GM19467 (cell line): ENCODE data around the gene ZNF48.
A peak's percentile ranks its signal among the peaks of the same experiment; 100 is the strongest.

Source experiments
- ATAC-seq: cut with Tn5 transposase; IDR thresholded peaks from one replicate; pipeline ENCODE4 v1.9.1; 2021; ENCODE audit warnings: mild to moderate bottlenecking, moderate library complexity; ENCODE audit not compliant: unreplicated experiment

Gene ZNF48

GRCh38 chr16:30401768-30402425, 6.7 kb downstream of the ZNF48 start:
- no peak for ATAC-seq

DNA sequence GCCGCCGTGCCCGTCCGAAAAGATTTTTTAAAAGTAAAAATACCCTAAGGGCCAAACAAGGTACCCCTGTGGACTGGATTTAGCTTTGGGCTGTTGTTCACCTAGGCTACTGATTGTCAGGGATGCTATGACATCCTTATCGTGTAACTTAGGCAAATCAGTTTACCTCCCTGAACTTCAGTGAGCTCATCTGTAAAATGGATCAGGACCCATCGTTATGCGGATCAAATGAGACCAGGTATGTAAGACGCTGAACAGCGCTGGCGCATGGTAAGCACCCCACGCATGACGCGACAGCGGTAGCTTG, 11.5 kb downstream of the ZNF48 start:
- no peak for ATAC-seq

GRCh38 chr16:30407102-30407803, 12.0 kb downstream of the ZNF48 start, which contains the start of gene ZNF771:
TSS of gene ZNF771 (plus strand) at chr16:30407606. CDS start at chr16:30408054, 448 bp downstream.
- ATAC-seq = peak; percentile 57

DNA sequence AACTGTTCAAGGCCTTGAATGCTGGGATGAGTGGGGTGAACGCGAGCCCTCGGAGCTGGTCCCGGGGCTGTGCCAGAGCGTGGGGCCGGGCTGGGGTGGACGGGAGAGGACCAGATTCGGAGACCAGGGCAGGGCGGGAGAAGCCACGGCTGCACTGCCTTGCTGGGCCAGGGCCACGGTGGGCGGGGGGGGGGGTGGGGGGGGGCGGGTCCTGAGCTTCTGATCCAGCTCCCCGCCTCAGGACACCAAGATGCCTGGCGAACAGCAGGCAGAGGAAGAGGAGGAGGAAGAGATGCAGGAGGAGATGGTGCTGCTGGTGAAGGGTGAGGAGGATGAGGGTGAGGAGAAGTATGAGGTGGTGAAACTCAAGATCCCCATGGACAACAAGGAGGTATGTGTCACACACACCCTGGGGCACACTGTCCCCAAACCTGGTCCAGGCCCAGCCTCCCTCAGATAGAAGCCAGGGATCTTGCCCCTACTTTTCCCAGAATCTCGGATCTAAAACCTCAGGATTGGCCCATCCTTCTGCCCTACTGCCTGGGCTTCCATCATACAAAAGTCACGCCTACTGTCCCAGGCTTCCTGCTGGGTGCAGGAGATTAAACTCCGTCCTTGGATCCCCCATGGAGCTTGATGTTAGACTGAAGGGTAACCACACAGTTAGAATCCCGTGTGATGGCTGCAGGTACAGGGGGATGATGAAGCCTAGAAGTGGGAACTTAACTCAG, 12.7 kb downstream of the ZNF48 start:
- no peak for ATAC-seq

DNA sequence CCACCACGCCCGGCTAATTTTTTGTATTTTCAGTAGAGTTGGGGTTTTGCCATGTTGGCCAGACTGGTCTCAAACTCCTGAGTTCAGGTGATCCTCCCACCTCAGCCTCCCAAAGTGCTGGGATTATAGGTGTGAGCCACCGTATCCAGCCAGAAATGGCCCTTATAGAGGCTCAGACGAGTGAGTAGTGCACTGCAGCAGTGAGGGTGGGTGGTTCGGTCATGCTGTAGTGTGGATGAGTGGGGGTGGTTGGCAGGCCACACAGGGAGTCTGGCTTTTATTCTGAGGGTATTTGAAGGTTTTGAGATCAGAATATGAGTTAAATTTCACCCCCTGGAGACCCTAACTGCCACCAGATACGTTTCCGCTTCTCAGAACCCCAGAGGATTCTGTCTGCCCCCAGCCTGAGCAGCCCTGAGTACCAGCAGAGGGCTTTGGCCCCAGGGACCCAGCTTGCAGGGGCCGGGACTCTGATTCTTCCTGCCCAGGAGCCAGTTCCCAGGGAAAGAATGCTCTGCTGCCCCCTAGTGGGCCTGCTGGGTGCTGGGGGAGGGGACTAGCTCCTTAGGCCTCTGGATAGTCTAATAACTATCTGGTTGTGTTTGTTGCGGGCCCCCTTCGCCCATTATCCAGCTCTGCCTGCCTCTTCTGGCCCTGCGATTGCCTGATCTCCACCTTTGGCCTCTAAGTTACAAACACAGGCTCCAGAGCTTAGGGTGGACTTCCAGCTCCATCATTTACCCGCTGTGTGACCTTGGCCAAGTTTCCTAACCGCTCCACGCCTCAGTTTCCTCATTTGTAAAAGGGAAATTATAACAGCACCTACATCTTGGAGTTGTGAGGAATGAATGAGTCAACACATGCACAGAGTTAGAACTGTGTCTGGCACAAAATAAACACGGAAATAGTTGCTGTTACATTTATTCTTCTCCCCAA, 14.2 kb downstream of the ZNF48 start:
- peak; percentile 39 for ATAC-seq

- no peak for ATAC-seq
These were observed 18.0 kb downstream of the ZNF48 start for GRCh38 chr16:30413112-30413806.

DNA sequence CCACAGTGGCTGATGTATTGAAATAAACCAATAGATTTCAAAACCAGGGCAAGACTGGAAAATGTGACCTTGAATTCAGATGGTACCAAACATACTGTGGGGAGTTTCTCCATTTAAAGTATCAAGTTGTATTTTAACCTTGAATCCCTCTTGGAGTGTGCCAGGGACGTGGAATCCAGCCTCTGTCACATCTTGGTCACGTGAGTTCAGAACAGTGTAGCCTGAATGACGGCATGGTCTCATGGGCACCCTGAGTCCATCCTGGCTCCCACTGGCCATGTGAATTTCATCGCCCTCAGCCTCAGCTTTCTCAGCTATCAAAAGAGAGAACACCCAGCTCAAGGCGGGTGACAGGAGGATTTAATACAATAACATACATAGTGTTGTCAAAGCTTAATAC, 18.9 kb downstream of the ZNF48 start:
- ATAC-seq = no peak

DNA sequence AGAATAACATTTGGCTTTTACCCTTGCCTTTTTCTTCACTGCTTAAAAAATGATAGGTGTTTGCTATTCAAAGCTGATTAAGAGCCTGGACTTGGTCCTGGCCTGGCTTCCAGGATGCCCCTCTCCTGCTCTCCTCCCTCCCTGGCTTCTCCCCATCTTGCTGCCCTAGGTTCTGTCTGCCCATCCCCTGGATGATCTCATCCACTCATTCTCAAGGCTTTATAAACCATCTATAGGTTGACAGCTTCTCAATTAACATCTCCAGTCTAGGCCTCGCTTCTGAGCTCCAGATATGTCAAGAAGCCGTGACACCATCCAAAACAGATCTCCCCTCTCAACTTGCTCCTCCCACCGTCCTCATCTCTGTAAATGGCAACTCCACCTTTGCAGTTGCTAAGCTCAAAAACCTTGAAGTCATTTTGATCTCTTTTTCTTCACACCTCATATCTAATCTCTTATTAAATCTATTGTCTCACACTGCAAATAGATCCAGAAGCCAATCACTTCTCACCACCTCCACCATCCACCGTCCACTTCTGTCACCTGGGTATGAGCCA, 20.9 kb downstream of the ZNF48 start:
- ATAC-seq = no peak

DNA sequence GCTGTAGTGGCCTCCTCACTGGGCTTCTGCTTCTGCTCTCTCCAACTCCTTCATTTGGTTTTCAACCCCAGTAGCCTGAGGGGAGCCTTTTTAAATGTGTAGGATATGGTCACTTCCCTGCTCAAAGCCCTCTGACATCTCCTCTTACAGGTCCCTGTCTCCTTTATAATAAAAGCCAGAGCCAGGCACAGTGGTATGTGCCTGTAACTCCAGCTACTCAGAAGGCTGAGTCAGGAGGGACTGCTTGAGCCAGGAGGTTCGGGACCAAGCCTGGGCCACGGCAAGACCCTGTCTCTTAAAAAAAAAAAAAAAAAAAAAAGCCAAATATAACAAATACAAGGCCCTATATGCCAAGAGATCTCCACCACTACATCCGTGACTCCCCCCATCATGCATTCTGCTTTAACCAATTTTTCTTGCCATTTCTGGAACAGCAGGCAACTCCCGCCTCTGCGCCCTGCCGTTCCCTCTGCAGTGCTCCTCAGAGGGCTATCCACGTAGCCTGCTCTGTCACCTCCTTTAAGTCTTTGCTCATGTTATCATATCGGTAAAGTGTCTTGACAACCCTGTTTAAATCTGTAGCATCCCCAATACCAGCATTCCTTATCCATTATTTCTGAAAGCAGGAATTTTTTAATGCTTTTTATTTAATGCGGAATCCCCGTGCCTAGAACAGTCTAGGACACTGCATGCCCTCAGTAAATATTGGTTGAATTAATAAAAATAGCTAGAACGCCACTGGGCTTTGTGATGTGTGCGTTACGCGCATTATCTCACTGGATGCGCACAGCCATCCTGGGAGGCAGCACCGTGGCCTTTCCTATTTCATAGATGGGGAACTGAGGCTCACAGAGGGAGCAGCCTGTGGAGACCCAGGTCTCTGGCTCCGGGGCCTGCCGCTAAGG, 21.7 kb downstream of the ZNF48 start:
- ATAC-seq = no peak

GRCh38 chr16:30417529-30418349, 22.5 kb downstream of the ZNF48 start:
- peak; percentile 79 for ATAC-seq

- no peak for ATAC-seq
These were observed 23.3 kb downstream of the ZNF48 start for GRCh38 chr16:30418350-30419181.

DNA sequence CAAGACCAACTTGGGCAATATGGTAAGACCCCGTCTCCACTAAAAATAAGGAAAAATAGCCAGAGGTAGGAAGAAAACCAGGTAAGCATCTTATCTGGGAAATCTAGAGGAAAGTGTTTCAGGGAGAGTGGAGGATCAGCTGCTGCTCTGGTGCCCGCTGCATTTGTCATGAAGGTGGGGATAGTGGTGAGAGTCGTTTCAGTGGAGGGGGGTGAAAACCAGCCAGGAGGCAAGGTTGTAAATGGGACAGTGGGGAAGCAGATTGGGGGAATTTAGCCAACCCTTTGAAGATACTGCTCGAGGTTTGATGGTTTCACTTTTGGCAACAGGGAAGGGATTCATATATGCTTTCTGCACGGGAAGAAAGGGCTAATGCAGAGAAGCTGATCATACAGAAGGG, 25.8 kb downstream of the ZNF48 start:
- ATAC-seq = no peak

DNA sequence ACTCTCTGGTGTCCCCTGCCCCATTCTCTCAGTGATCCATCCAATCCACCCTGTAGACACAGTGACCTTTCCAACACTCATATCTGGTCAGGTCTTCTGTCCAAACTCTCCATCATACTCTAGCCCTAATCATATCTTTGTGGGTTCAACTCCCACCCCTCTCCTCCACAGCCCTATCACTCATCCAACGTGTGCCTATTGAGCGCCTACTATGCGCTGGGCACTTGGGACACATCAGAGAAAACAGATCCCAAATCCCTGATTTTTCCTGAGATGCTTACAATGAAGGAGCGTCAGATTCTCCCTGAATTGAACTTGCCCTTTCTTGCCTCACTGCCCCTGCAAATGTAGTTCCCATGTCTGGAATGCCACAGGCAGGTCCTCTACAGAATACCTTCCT, 32.8 kb downstream of the ZNF48 start:
- no peak for ATAC-seq

DNA sequence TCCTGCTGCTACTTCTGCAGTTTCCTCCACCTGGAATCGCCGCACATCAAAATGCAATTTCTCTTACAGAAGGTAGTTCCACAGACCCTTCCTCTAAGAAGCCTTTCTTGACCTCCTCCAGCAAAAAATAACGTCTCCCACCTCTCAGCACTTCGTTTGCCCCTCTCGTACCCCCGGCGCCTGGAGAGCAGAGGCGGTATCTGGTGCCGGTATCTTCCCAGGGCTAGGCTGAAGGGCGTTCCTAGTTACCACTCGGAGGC, 34.1 kb downstream of the ZNF48 start:
- ATAC-seq = no peak

GRCh38 chr16:30429678-30430427, 34.6 kb downstream of the ZNF48 start, which contains the start of gene DCTPP1:
TSS of gene DCTPP1 (minus strand) at chr16:30430030. CDS start at chr16:30429980, 50 bp downstream.
- ATAC-seq = peak; percentile 94

DNA sequence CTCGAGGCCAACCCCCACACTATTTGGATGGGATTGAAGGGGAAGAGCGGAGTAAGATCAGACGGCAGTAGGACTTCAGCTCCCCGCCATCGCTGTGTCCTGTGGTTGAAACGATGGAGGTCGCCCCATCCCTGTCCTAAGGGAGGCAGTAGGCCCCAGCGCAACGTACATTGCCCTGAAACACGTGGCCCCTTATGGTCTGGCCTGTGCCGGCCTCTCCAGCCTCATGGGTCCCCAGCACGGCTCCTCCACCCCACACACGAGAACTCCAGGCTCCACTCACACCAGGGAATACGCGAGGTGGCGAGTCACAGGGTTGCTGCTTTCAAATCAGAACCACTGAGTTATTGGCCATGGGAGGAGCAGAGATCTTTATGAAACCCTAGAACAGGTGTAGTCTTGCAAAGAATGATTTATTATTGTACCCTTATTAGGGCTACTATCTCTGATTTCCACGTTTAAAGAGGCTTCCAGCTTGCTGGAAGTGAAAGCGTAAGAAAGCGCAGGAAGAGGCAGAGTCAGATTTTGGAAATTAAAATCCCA, 35.3 kb downstream of the ZNF48 start:
- ATAC-seq = peak; percentile 5
